Endothelial cell of umbilical vein (primary cell): ENCODE data around the gene LGALS1. TPM values are rescaled to one million over a fixed set of nuclear protein-coding genes. Genes with fewer than 3 reads are reported as not detected.
A peak's percentile ranks its signal among the peaks of the same experiment; 100 is the strongest.

Experiments used
- BruUV-seq: library from RNA; stranded (reverse); fragments of 400-500 nt; replicated peaks from 2 replicates; lab custom pipeline; 2021; lab: Mats Ljungman, UMichigan
- CTCF ChIA-PET: fragments of 300-600, 350-600 bp; sonication (Branson Sonifier 250); formaldehyde crosslinking; loops from one replicate; lab custom pipeline; 2021; ENCODE audit warnings: antibody characterized with exemption, inconsistent platforms; lab: Charles Lee
- POLR2A ChIA-PET: fragments of 300-600, 350-600 bp; sonication (Branson Sonifier 250); formaldehyde crosslinking; loops from one replicate; lab custom pipeline; 2021; ENCODE audit warnings: antibody characterized with exemption, inconsistent platforms; lab: Charles Lee
- DNase-seq: peaks from one replicate; pipeline ENCODE4 v3.0.0-alpha.2; 2011; ENCODE audit warnings: low read depth, low spot score
- FAIRE-seq: peaks from 2 replicates; lab custom pipeline; 2011; peaks lifted over from hg19 to GRCh38; lab: Jason Lieb, UNC
- H2AFZ ChIP-seq: 2 replicates; pipeline ENCODE4 v1.6.0; 2012; ENCODE audit warnings: low read depth, low read length, control low read depth, inconsistent platforms
- H3K27ac ChIP-seq: 2 replicates; pipeline ENCODE4 v1.5.1; 2011; ENCODE audit warnings: low read depth, mild to moderate bottlenecking, control low read depth, low read length, moderate library complexity; ENCODE audit not compliant: insufficient read depth
- H3K27me3 ChIP-seq, 2 experiments: 2 replicates each; pipeline versions ENCODE4 v1.6.0 to v1.6.1; 2011; ENCODE audit warnings: low read length in 2 of 2, mixed read lengths in 1 of 2; ENCODE audit not compliant: control insufficient read depth in 2 of 2, insufficient read depth in 2 of 2
- H3K36me3 ChIP-seq, 2 experiments: 2 replicates in 1 of 2; 3 replicates in 1 of 2; pipeline ENCODE4 v1.5.1; 2011; ENCODE audit warnings: low read length in 2 of 2, mild to moderate bottlenecking in 1 of 2, moderate library complexity in 1 of 2; ENCODE audit not compliant: control insufficient read depth in 2 of 2, insufficient read depth in 2 of 2; ENCODE audit errors: extremely low read depth in 1 of 2
- H3K4me1 ChIP-seq: 3 replicates; pipeline ENCODE4 v1.5.1; 2011; ENCODE audit warnings: mild to moderate bottlenecking, low read length; ENCODE audit not compliant: control insufficient read depth, insufficient read depth; ENCODE audit errors: extremely low read depth
- H3K4me2 ChIP-seq: 2 replicates; pipeline ENCODE4 v1.6.1; 2011; ENCODE audit warnings: low read length, control low read depth, mixed read lengths; ENCODE audit not compliant: insufficient read depth
- H3K4me3 ChIP-seq, 3 experiments: fragments of 200-600 bp in 1 of 3; sonication (generic), shearing (Covaris generic) in 1 of 3; replicated peaks in 1 of 3; 2 replicates each; pipeline ENCODE4 v1.5.1; 2011 to 2016; ENCODE audit warnings: control low read depth in 3 of 3, low read length in 3 of 3, mild to moderate bottlenecking in 2 of 3, inconsistent platforms in 1 of 3, low read depth in 1 of 3, moderate library complexity in 1 of 3; ENCODE audit not compliant: insufficient read depth in 1 of 3
- H3K79me2 ChIP-seq: 2 replicates; pipeline ENCODE4 v1.6.0; 2012; ENCODE audit warnings: low read length, inconsistent platforms; ENCODE audit not compliant: control insufficient read depth, insufficient read depth
- H3K9ac ChIP-seq: replicated peaks from 2 replicates; pipeline ENCODE3; 2011; ENCODE audit warnings: low read length, control low read depth; ENCODE audit not compliant: insufficient read depth; ENCODE audit errors: extremely low read depth
- H3K9me1 ChIP-seq: replicated peaks from 3 replicates; pipeline ENCODE4 v1.6.0; 2011; ENCODE audit warnings: mild to moderate bottlenecking, low read length; ENCODE audit not compliant: control insufficient read depth, insufficient read depth; ENCODE audit errors: extremely low read depth
- H3K9me3 ChIP-seq: replicated peaks from 2 replicates; pipeline ENCODE4 v1.5.1; 2012; ENCODE audit warnings: low read length, inconsistent platforms; ENCODE audit not compliant: control insufficient read depth, insufficient read depth
- H4K20me1 ChIP-seq: replicated peaks from 2 replicates; pipeline ENCODE3; 2011; ENCODE audit warnings: mild to moderate bottlenecking, low read length; ENCODE audit not compliant: control insufficient read depth, insufficient read depth; ENCODE audit errors: extremely low read depth
- CTCF ChIP-seq, 2 donors: IDR thresholded peaks; 1 replicate in 1 of 2; 2 replicates in 1 of 2; pipeline ENCODE4 v1.5.1; 2011; ENCODE audit warnings: low read length in 2 of 2, mild to moderate bottlenecking in 2 of 2, moderate library complexity in 2 of 2, control low read depth in 1 of 2, inconsistent platforms in 1 of 2, low read depth in 1 of 2; ENCODE audit not compliant: insufficient read depth in 1 of 2; ENCODE audit errors: extremely low read depth in 1 of 2
- EZH2 ChIP-seq: IDR thresholded peaks from 2 replicates; pipeline ENCODE4 v1.6.1; 2012; ENCODE audit warnings: borderline replicate concordance, low read depth, mild to moderate bottlenecking, moderate library complexity, low read length, inconsistent platforms; ENCODE audit not compliant: severe bottlenecking
- FOS ChIP-seq: IDR thresholded peaks from 2 replicates; pipeline ENCODE4 v1.6.1; 2011; ENCODE audit warnings: mild to moderate bottlenecking, low read length, moderate library complexity, borderline replicate concordance; ENCODE audit not compliant: insufficient read depth
- GATA2 ChIP-seq: IDR thresholded peaks from 2 replicates; pipeline ENCODE4 v1.7.0; 2011; ENCODE audit warnings: low read depth, mild to moderate bottlenecking, moderate library complexity, mixed read lengths, low read length; ENCODE audit not compliant: insufficient read length, insufficient read depth
- JUN ChIP-seq: IDR thresholded peaks from 2 replicates; pipeline ENCODE4 v1.6.1; 2011; ENCODE audit warnings: borderline replicate concordance, low read depth; ENCODE audit not compliant: insufficient read length, insufficient read depth
- MAX ChIP-seq: IDR thresholded peaks from 2 replicates; pipeline ENCODE4 v1.6.1; 2011; ENCODE audit not compliant: insufficient read depth, insufficient read length
- MYC ChIP-seq: IDR thresholded peaks from one replicate; pipeline ENCODE4 v1.6.1; 2011; ENCODE audit warnings: mild to moderate bottlenecking, low read depth, low read length
- POLR2A ChIP-seq: IDR thresholded peaks from 2 replicates; pipeline ENCODE4 v1.6.1; 2012; ENCODE audit warnings: low read depth, mild to moderate bottlenecking, control low read depth, low read length
- POLR2AphosphoS5 ChIP-seq: IDR thresholded peaks from 2 replicates; pipeline ENCODE4 v1.6.1; 2012; ENCODE audit warnings: low read depth, mild to moderate bottlenecking, control low read depth, low read length, moderate library complexity; ENCODE audit not compliant: insufficient read depth
- dilution Hi-C: fragments of 300-500 bp; cut with MboI; formaldehyde crosslinking; loops from one replicate; pipeline ENCODE4 v1.15.0; 2019; ENCODE audit warnings: low sequenced_read_pairs; ENCODE audit not compliant: extremely low pct_ligation_motif_present
- intact Hi-C: fragments of 100-400 bp; cut with micrococcal nuclease; formaldehyde crosslinking; loops from one replicate; pipeline ENCODE4 v1.10.0; 2022
- polyA plus RNA-seq, 4 experiments: library from polyadenylated mRNA; depleted of rRNA in 3 of 4; stranded (reverse) in 3 of 4; unstranded in 1 of 4; fragments of >200 nt; gene quantifications; 2 replicates each; pipeline versions ENCODE4 v1.2.1 to v1.2.3, GENCODE V29; 2011 to 2012; ENCODE audit warnings: missing spikeins in 1 of 4
- total RNA-seq: library from RNA; stranded (reverse); gene quantifications from 2 replicates; pipeline ENCODE4 v1.2.3, GENCODE V29; 2021

LGALS1 gene
- total and polyA plus RNA-seq, 2 donors (not counting 3 experiments of a cell fraction or from before 2014, with no cell fraction given): 2,698 to 13,642 TPM

- dilution Hi-C loops: no loop called here
- CTCF ChIA-PET: interaction anchor here (0.6 to 2.1 kb wide), 6 partner anchors 19 to 70 kb away, joined by 3 to 8 read pairs (median 4); no protein-coding TSS in a partner anchor
- FAIRE-seq: peak; percentile 21
These were observed 36.1 kb downstream of the LGALS1 start for GRCh38 chr22:37711490-37711889.

More at GRCh38 chr22:37711490-37711889, 36.1 kb downstream of the LGALS1 start:
- POLR2A ChIA-PET: no interaction called here
- no peak for DNase-seq
- BruUV-seq: no TSS peak
- H3K9me3 ChIP-seq: no peaks in the 10 kb centered on the region
- H3K4me2 ChIP-seq: no peak overlapping the region
- no peak overlapping the region for H3K9ac ChIP-seq
- no peaks in the 10 kb centered on the region for H3K36me3 ChIP-seq
- H3K4me3 ChIP-seq: no peak overlapping the region
- intact Hi-C loops: no loop called here
- H3K4me1 ChIP-seq: peaks cover 5% of the 10 kb centered on the region
- no peaks in the 10 kb centered on the region for H4K20me1 ChIP-seq
- H3K27me3 ChIP-seq: no peaks in the 10 kb centered on the region
- TF ChIP-seq JUN (no peak), EZH2 (no peak), GATA2 (no peak), POLR2A (no peak), POLR2AphosphoS5 (no peak), FOS (no peak), CTCF (IDR thresholded peaks at IDR 0.05; ENCODE audit: extremely low read depth in 1 of 2, insufficient read depth in 1 of 2, low read depth in 1 of 2, low read length in 2 of 2) (no peak), MYC (no peak), MAX (no peak)
- H3K9me1 ChIP-seq: no peaks in the 10 kb centered on the region
- H3K79me2 ChIP-seq: no peaks in the 10 kb centered on the region
- no peak overlapping the region for H2AFZ ChIP-seq
- no peak overlapping the region for H3K27ac ChIP-seq
